HCT116 (cell line): ENCODE measurements around the gene FBXO40. TPM values are rescaled to one million over a fixed set of nuclear protein-coding genes. Genes with fewer than 3 reads are reported as not detected.

Experiments used
- ATAC-seq: fragments of 200-7000 bp; cut with Tn5 transposase; 2 replicates; pipeline ENCODE4 v1.9.1; 2020; ENCODE audit warnings: mild to moderate bottlenecking, moderate library complexity
- BruUV-seq: library from RNA; stranded (reverse); fragments of 400-500 nt; replicated peaks from 2 replicates; lab custom pipeline; 2021; lab: Mats Ljungman, UMichigan
- CTCF ChIA-PET: fragments of 300-600 bp; sonication (Branson Sonifier 250); formaldehyde crosslinking; loops from one replicate; lab custom pipeline; 2021; ENCODE audit warnings: antibody characterized with exemption; lab: Charles Lee
- POLR2A ChIA-PET: fragments of 300-600, 350-600 bp; sonication (Branson Sonifier 250); formaldehyde crosslinking; loops from one replicate; lab custom pipeline; 2021; ENCODE audit warnings: antibody characterized with exemption; lab: Charles Lee
- RAD21 ChIA-PET, 2 experiments: fragments of 300-600 bp; sonication (Branson Sonifier 250); formaldehyde crosslinking; loops; one replicate each; lab custom pipeline; 2023; ENCODE audit warnings: low total read pairs in 2 of 2; ENCODE audit not compliant: uncharacterized antibody in 2 of 2, unreplicated experiment in 2 of 2, low non-redundant PET in 1 of 2; lab: Charles Lee
- DNase-seq: peaks from one replicate; pipeline ENCODE4 v3.0.0-alpha.2; 2010; ENCODE audit warnings: low read depth, low spot score
- H2AFZ ChIP-seq: fragments of 200-600 bp; shearing (Covaris generic), sonication (generic); 2 replicates; pipeline ENCODE4 v1.6.1; 2017; ENCODE audit warnings: low read depth, mixed run types, mixed read lengths, antibody characterized with exemption, low read length; ENCODE audit not compliant: poor library complexity, severe bottlenecking
- H3K27ac ChIP-seq: 2 replicates; pipeline ENCODE4 v1.5.1; 2012; ENCODE audit warnings: low read depth, low read length
- H3K27me3 ChIP-seq: fragments of 200-600 bp; sonication (generic); 2 replicates; pipeline ENCODE4 v1.6.1; 2016; ENCODE audit warnings: mixed run types, low read length, mixed read lengths; ENCODE audit not compliant: insufficient read depth
- H3K36me3 ChIP-seq, 2 experiments: fragments of 200-500 bp in 1 of 2; fragments of 200-600 bp in 1 of 2; sonication (Bioruptor generic) in 1 of 2; sonication (generic) in 1 of 2; 2 replicates each; pipeline versions ENCODE4 v1.5.1 to v1.6.1; 2014 to 2016; ENCODE audit warnings: low read length in 2 of 2, inconsistent platforms in 1 of 2, mixed read lengths in 1 of 2, mixed run types in 1 of 2; ENCODE audit not compliant: insufficient read depth in 2 of 2, control insufficient read depth in 1 of 2
- H3K4me1 ChIP-seq, 2 experiments: fragments of 200-600 bp in 1 of 2; sonication (generic) in 1 of 2; 2 replicates each; pipeline versions ENCODE4 v1.5.1 to v1.6.1; 2012 to 2017; ENCODE audit warnings: low read length in 2 of 2, inconsistent platforms in 1 of 2, mild to moderate bottlenecking in 1 of 2, mixed read lengths in 1 of 2, mixed run types in 1 of 2, moderate library complexity in 1 of 2; ENCODE audit not compliant: insufficient read depth in 2 of 2, control insufficient read depth in 1 of 2
- H3K4me2 ChIP-seq: fragments of 200-600 bp; sonication (generic); 2 replicates; pipeline ENCODE4 v1.6.1; 2017; ENCODE audit warnings: mixed run types, low read length, mixed read lengths
- H3K4me3 ChIP-seq, 2 experiments: fragments of 200-600 bp in 1 of 2; sonication (generic) in 1 of 2; replicated peaks in 1 of 2; 2 replicates each; pipeline ENCODE4 v1.5.1; 2011 to 2016; ENCODE audit warnings: low read length in 2 of 2, control low read depth in 1 of 2, low read depth in 1 of 2, mild to moderate bottlenecking in 1 of 2, mixed read lengths in 1 of 2, mixed run types in 1 of 2
- H3K79me2 ChIP-seq: fragments of 200-600 bp; sonication (generic); 2 replicates; pipeline ENCODE4 v1.6.1; 2017; ENCODE audit warnings: mild to moderate bottlenecking, mixed run types, low read length, moderate library complexity, mixed read lengths; ENCODE audit not compliant: insufficient read depth
- H3K9ac ChIP-seq: fragments of 200-600 bp; sonication (generic); 2 replicates; pipeline ENCODE4 v1.6.1; 2016; ENCODE audit warnings: low read length, mixed read lengths
- H3K9me2 ChIP-seq: fragments of 200-600 bp; sonication (generic), shearing (Covaris generic); 2 replicates; pipeline ENCODE4 v1.6.1; 2017; ENCODE audit warnings: mixed run types, mild to moderate bottlenecking, moderate library complexity; ENCODE audit not compliant: insufficient read depth
- H3K9me3 ChIP-seq, 2 experiments: fragments of 200-500 bp in 1 of 2; fragments of 200-600 bp in 1 of 2; sonication (Bioruptor generic) in 1 of 2; sonication (generic) in 1 of 2; 2 replicates each; pipeline ENCODE4 v1.6.1; 2014 to 2017; ENCODE audit warnings: low read length in 2 of 2, mixed read lengths in 2 of 2, inconsistent platforms in 1 of 2, low read depth in 1 of 2, mild to moderate bottlenecking in 1 of 2, mixed run types in 1 of 2, moderate library complexity in 1 of 2; ENCODE audit not compliant: control insufficient read depth in 1 of 2, insufficient read depth in 1 of 2
- H4K20me1 ChIP-seq: fragments of 200-600 bp; sonication (generic), shearing (Covaris generic); 2 replicates; pipeline ENCODE4 v1.6.1; 2017; ENCODE audit warnings: mixed run types, mild to moderate bottlenecking, moderate library complexity; ENCODE audit not compliant: insufficient read depth
- ATF3 ChIP-seq: IDR thresholded peaks from 2 replicates; pipeline ENCODE4 v1.6.1; 2012
- CEBPB ChIP-seq: IDR thresholded peaks from 2 replicates; pipeline ENCODE4 v1.6.1; 2012; ENCODE audit warnings: low read depth
- CTCF ChIP-seq, 3 experiments: fragments of 200-600 bp in 1 of 3; sonication (generic) in 1 of 3; IDR thresholded peaks in 2 of 3; conservative IDR thresholded peaks in 1 of 3; 2 replicates each; pipeline ENCODE4 v1.5.1; 2012 to 2017; ENCODE audit warnings: low read depth in 2 of 3, low read length in 2 of 3, antibody characterized with exemption in 1 of 3, borderline replicate concordance in 1 of 3, control low read depth in 1 of 3, mild to moderate bottlenecking in 1 of 3, mixed read lengths in 1 of 3, mixed run types in 1 of 3, moderate library complexity in 1 of 3; ENCODE audit not compliant: insufficient read depth in 1 of 3
- EGR1 ChIP-seq: IDR thresholded peaks from 2 replicates; pipeline ENCODE4 v1.6.1; 2012; ENCODE audit warnings: low read depth
- EZH2phosphoT487 ChIP-seq: fragments of 200-600 bp; IDR thresholded peaks from 2 replicates; pipeline ENCODE4 v1.6.1; 2018; ENCODE audit warnings: antibody characterized with exemption, borderline replicate concordance
- POLR2AphosphoS5 ChIP-seq: IDR thresholded peaks from 2 replicates; pipeline ENCODE4 v1.6.1; 2011; ENCODE audit warnings: mild to moderate bottlenecking, low read depth, low read length, moderate library complexity
- YY1 ChIP-seq: IDR thresholded peaks from 2 replicates; pipeline ENCODE4 v1.6.1; 2011; ENCODE audit warnings: low read length, low read depth, moderate library complexity, mild to moderate bottlenecking; ENCODE audit not compliant: insufficient replicate concordance; ENCODE audit errors: extremely low read depth
- intact Hi-C: fragments of 100-400 bp; cut with micrococcal nuclease; formaldehyde crosslinking; loops from 2 replicates; pipeline ENCODE4 v1.10.0; 2022
- total RNA-seq: library from RNA; stranded (reverse); gene quantifications from one replicate; pipeline ENCODE4 v1.2.1, GENCODE V29; 2021; ENCODE audit not compliant: unreplicated experiment

The FBXO40 gene
- total RNA-seq, 1 experiment from 2014 or later: not detected

GRCh38 chr3:121601212-121601812, 8.1 kb downstream of the FBXO40 start:
- no peak overlapping the region for H2AFZ ChIP-seq
- H3K9ac ChIP-seq: no peak overlapping the region
- H3K36me3 ChIP-seq: no peaks in the 10 kb centered on the region
- no peaks in the 10 kb centered on the region for H4K20me1 ChIP-seq
- H3K27ac ChIP-seq: no peak overlapping the region
- ChIA-PET RAD21 (no interaction called here), CTCF (interaction anchor here (1.0 to 1.5 kb wide), 2 partner anchors 54 to 55 kb away, joined by 3 read pairs; partner anchors contain the start of gene POLQ), POLR2A (no interaction called here)
- H3K9me3 ChIP-seq: no peaks in the 10 kb centered on the region
- 0 out of 4 replicates have a peak, but pooled peaks cover 0 to 7% of the 10 kb centered on the region in 2 experiments for H3K4me1 ChIP-seq
- no peak overlapping the region for H3K4me3 ChIP-seq
- intact Hi-C loops: no loop called here
- TF ChIP-seq EZH2phosphoT487 (no peak), CTCF (IDR thresholded peaks at IDR 0.05 in 2 of 3, conservative IDR thresholded peaks at IDR 0.05 in 1 of 3; ENCODE audit: borderline replicate concordance in 1 of 3, insufficient read depth in 1 of 3, low read depth in 2 of 3, low read length in 2 of 3) (no peak), ATF3 (no peak), CEBPB (no peak), POLR2AphosphoS5 (no peak), EGR1 (no peak), YY1 (no peak)
- no peak for ATAC-seq
- no peak for DNase-seq
- no peaks in the 10 kb centered on the region for H3K27me3 ChIP-seq
- BruUV-seq: no TSS peak
- H3K9me2 ChIP-seq: no peaks in the 10 kb centered on the region; the same call in 1 of the 2 replicates
- no peaks in the 10 kb centered on the region for H3K79me2 ChIP-seq
- no peak overlapping the region for H3K4me2 ChIP-seq
